Cerebellar cortex (tissue), 1 donor: ENCODE data around the gene PTMA.
"Not testable (repeated sequence)": the region's sequence is repeated elsewhere in the genome, so short reads cannot be mapped to it uniquely, and the experiment has no call there.

Experiments
- DNase-seq: peaks from one replicate; pipeline ENCODE4 v3.0.0-alpha.2; 2015; ENCODE audit warnings: low spot score

PTMA gene

GRCh38 chr2:231707927-231708772, at the start of gene PTMA:
Gene PTMA, plus strand, starts transcription at chr2:231708525. Its CDS starts 182 bp downstream, at chr2:231708707.
- peak; percentile 99 for DNase-seq

GRCh38 chr2:231660073-231660472, 48.3 kb upstream of the PTMA start:
- not testable (repeated sequence) for DNase-seq

GRCh38 chr2:231660860-231661259, 47.5 kb upstream of the PTMA start:
- no peak for DNase-seq

GRCh38 chr2:231661422-231662027, 46.8 kb upstream of the PTMA start:
- no peak for DNase-seq

- peak; percentile 94 for DNase-seq
Observed at GRCh38 chr2:231662028-231662810, 46.1 kb upstream of the PTMA start.

GRCh38 chr2:231662811-231663457, 45.4 kb upstream of the PTMA start:
- DNase-seq: no peak

GRCh38 chr2:231663458-231664212, 44.7 kb upstream of the PTMA start:
- DNase-seq: no peak

GRCh38 chr2:231664727-231665126, 43.6 kb upstream of the PTMA start:
- no peak for DNase-seq

- DNase-seq: no peak
Observed at GRCh38 chr2:231665245-231666170, 42.8 kb upstream of the PTMA start.

GRCh38 chr2:231666171-231667095, 41.9 kb upstream of the PTMA start:
- DNase-seq: peak; percentile 90

GRCh38 chr2:231667096-231667427, 41.3 kb upstream of the PTMA start:
- no peak for DNase-seq

- DNase-seq: no peak
Observed at GRCh38 chr2:231667496-231667895, 40.8 kb upstream of the PTMA start.

- no peak for DNase-seq
Observed at GRCh38 chr2:231668981-231669380, 39.3 kb upstream of the PTMA start.

GRCh38 chr2:231671270-231672050, 36.9 kb upstream of the PTMA start:
- DNase-seq: no peak

- DNase-seq: peak; percentile 68
Observed at GRCh38 chr2:231672617-231673347, 35.5 kb upstream of the PTMA start.

- peak; percentile 88 for DNase-seq
Observed at GRCh38 chr2:231673348-231673770, 35.0 kb upstream of the PTMA start.

GRCh38 chr2:231674587-231675338, 33.6 kb upstream of the PTMA start:
- peak; percentile 80 for DNase-seq
